ENCODE results near the gene SLC35G1.

DNA sequence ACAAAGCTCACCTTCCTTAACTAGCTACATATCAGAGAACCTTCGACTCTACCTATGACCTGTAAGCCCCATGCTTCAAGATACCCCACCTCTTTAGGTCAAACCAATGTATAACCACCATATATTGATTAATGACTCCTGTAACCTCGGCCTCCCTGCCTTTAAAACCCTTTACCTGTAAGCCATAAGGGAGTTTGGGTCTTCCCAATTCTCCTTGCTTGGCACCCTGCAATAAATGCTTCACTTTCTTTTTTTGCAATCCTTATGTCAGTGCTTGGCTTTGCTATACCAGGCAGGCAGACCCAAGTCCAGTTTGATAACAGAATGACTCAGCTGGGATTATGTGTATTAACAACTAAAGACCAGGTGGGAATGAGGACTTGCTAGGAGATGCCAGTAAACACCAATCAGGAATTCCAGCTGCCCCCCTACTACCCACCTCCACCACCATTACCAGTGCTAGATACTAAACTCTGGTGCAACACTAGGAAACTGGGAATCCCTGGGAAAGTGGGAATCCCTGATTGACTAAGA is 22.0 kb upstream of the SLC35G1 start:
- TF ChIP-seq, protein P1, sequence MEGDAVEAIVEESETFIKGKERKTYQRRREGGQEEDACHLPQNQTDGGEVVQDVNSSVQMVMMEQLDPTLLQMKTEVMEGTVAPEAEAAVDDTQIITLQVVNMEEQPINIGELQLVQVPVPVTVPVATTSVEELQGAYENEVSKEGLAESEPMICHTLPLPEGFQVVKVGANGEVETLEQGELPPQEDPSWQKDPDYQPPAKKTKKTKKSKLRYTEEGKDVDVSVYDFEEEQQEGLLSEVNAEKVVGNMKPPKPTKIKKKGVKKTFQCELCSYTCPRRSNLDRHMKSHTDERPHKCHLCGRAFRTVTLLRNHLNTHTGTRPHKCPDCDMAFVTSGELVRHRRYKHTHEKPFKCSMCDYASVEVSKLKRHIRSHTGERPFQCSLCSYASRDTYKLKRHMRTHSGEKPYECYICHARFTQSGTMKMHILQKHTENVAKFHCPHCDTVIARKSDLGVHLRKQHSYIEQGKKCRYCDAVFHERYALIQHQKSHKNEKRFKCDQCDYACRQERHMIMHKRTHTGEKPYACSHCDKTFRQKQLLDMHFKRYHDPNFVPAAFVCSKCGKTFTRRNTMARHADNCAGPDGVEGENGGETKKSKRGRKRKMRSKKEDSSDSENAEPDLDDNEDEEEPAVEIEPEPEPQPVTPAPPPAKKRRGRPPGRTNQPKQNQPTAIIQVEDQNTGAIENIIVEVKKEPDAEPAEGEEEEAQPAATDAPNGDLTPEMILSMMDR (IDR thresholded peaks at IDR 0.05; ENCODE audit: low read length), result no peak
- no peak for TF ChIP-seq EZH2 (IDR thresholded peaks at IDR 0.05; ENCODE audit: borderline replicate concordance, low read length)

Data from OCI-LY1 (cell line).